A673 (cell line): Measurements from ENCODE around the gene CRIP1. TPM values are rescaled to one million over a fixed set of nuclear protein-coding genes. Genes with fewer than 3 reads are reported as not detected.

Source experiments
- BruUV-seq: library from RNA; stranded (reverse); fragments of 400-500 nt; replicated peaks from 2 replicates; lab custom pipeline; 2021; lab: Mats Ljungman, UMichigan
- CTCF ChIA-PET: fragments of 300-600 bp; sonication (Branson Sonifier 250); formaldehyde crosslinking; loops from one replicate; lab custom pipeline; 2022; ENCODE audit warnings: antibody characterized with exemption; lab: Charles Lee
- POLR2A ChIA-PET: fragments of 300-600 bp; sonication (Branson Sonifier 250); formaldehyde crosslinking; loops from one replicate; lab custom pipeline; 2022; ENCODE audit warnings: antibody characterized with exemption; ENCODE audit not compliant: low non-redundant PET; lab: Charles Lee
- DNase-seq: peaks from one replicate; pipeline ENCODE4 v3.0.0-alpha.2; 2015; ENCODE audit warnings: low spot score
- H3K27ac ChIP-seq: fragments of 200-600 bp; sonication (generic); 2 replicates; pipeline ENCODE4 v1.5.1; 2016; ENCODE audit warnings: mixed run types, low read depth, mild to moderate bottlenecking, mixed read lengths, antibody characterized with exemption, low read length; ENCODE audit not compliant: poor library complexity, severe bottlenecking
- H3K27me3 ChIP-seq: fragments of 200-600 bp; sonication (generic); replicated peaks from 2 replicates; pipeline ENCODE4 v1.6.1; 2017; ENCODE audit warnings: mixed run types, low read depth, mild to moderate bottlenecking, mixed read lengths, antibody characterized with exemption, low read length; ENCODE audit not compliant: insufficient read depth, poor library complexity
- H3K36me3 ChIP-seq: fragments of 200-600 bp; sonication (generic); 2 replicates; pipeline ENCODE4 v1.6.1; 2016; ENCODE audit warnings: mixed run types, mild to moderate bottlenecking, mixed read lengths, antibody characterized with exemption, low read length; ENCODE audit not compliant: insufficient read depth, poor library complexity, severe bottlenecking
- H3K4me1 ChIP-seq: fragments of 200-600 bp; sonication (generic); 2 replicates; pipeline ENCODE4 v1.6.1; 2017; ENCODE audit warnings: mixed run types, mild to moderate bottlenecking, mixed read lengths, antibody characterized with exemption, low read length; ENCODE audit not compliant: insufficient read depth, poor library complexity, severe bottlenecking
- H3K4me3 ChIP-seq: fragments of 200-600 bp; sonication (generic); 2 replicates; pipeline ENCODE4 v1.5.1; 2016; ENCODE audit warnings: low read depth, mixed run types, mild to moderate bottlenecking, mixed read lengths, low read length; ENCODE audit not compliant: poor library complexity, severe bottlenecking
- H3K9me3 ChIP-seq: fragments of 200-600 bp; sonication (generic); 2 replicates; pipeline ENCODE4 v1.6.1; 2016; ENCODE audit warnings: mixed run types, low read depth, mild to moderate bottlenecking, mixed read lengths, antibody characterized with exemption, low read length; ENCODE audit not compliant: poor library complexity, severe bottlenecking
- CTCF ChIP-seq: fragments of 300-800, 200-600 bp; sonication (generic); conservative IDR thresholded peaks from 2 replicates; pipeline ENCODE4 v1.5.1; 2017; ENCODE audit warnings: low read depth, mild to moderate bottlenecking, antibody characterized with exemption, low read length, moderate library complexity, mixed read lengths
- EZH2 ChIP-seq: fragments of 200-600 bp; sonication (generic); IDR thresholded peaks from 2 replicates; pipeline ENCODE4 v1.6.1; 2017; ENCODE audit warnings: borderline replicate concordance, low read depth, mild to moderate bottlenecking, mixed read lengths, antibody characterized with exemption, low read length; ENCODE audit not compliant: poor library complexity, severe bottlenecking
- intact Hi-C: fragments of 100-400 bp; cut with micrococcal nuclease; formaldehyde crosslinking; loops from one replicate; pipeline ENCODE4 v1.10.0; 2022; ENCODE audit not compliant: unreplicated experiment
- total RNA-seq: library from RNA; stranded (reverse); gene quantifications from 2 replicates; pipeline ENCODE4 v1.2.3, GENCODE V29; 2021

CRIP1 gene
- total RNA-seq, 1 experiment from 2014 or later = 47.7 TPM

- no TSS peak for BruUV-seq
- ChIA-PET CTCF (interaction anchor here (0.8 to 1.4 kb wide), 2 partner anchors 93 to 163 kb away, joined by 3 to 4 read pairs; no protein-coding TSS in a partner anchor), POLR2A (interaction anchor here (0.6 kb wide), 1 partner anchor 79 kb away, joined by 3 read pairs; no protein-coding TSS in a partner anchor)
- Histone ChIP-seq H3K27ac (no peak overlapping the region), H3K4me3 (no peak overlapping the region), H3K9me3 (no peaks in the 10 kb centered on the region), H3K4me1 (no peaks in the 10 kb centered on the region), H3K27me3 (no peaks in the 10 kb centered on the region), H3K36me3 (no peaks in the 10 kb centered on the region)
- intact Hi-C loops = no loop called here
- DNase-seq = no peak
- no peak for TF ChIP-seq EZH2
- TF ChIP-seq CTCF = no peak
Observed at GRCh38 chr14:105533391-105533790, 46.7 kb downstream of the CRIP1 start.

GRCh38 chr14:105533811-105534498 lies 47.3 kb downstream of the CRIP1 start:
- intact Hi-C loops = no loop called here
- ChIA-PET CTCF (interaction anchor here (0.8 to 1.4 kb wide), 2 partner anchors 94 to 163 kb away, joined by 3 to 4 read pairs; no protein-coding TSS in a partner anchor), POLR2A (interaction anchor here (0.6 kb wide), 1 partner anchor 79 kb away, joined by 3 read pairs; no protein-coding TSS in a partner anchor)
- Histone ChIP-seq H3K4me1 (no peaks in the 10 kb centered on the region), H3K36me3 (no peaks in the 10 kb centered on the region), H3K27me3 (no peaks in the 10 kb centered on the region), H3K27ac (no peak overlapping the region), H3K4me3 (no peak overlapping the region), H3K9me3 (no peaks in the 10 kb centered on the region)
- no TSS peak for BruUV-seq
- TF ChIP-seq CTCF (no peak), EZH2 (no peak)
- DNase-seq = no peak

- H3K36me3 ChIP-seq = no peaks in the 10 kb centered on the region
- CTCF ChIA-PET = no interaction called here
- H3K27ac ChIP-seq = no peak overlapping the region
- no peak overlapping the region for H3K4me3 ChIP-seq
- DNase-seq = no peak
- H3K9me3 ChIP-seq = no peaks in the 10 kb centered on the region
- intact Hi-C loops = no loop called here
- H3K4me1 ChIP-seq = no peaks in the 10 kb centered on the region
- no TSS peak for BruUV-seq
- TF ChIP-seq EZH2 = no peak
- no peak for TF ChIP-seq CTCF
- POLR2A ChIA-PET = no interaction called here
- H3K27me3 ChIP-seq = no peaks in the 10 kb centered on the region
Observed at GRCh38 chr14:105534586-105534985, 47.9 kb downstream of the CRIP1 start.
